HepG2 (cell line): ENCODE measurements around the gene CSF3R. TPM values are rescaled to one million over a fixed set of nuclear protein-coding genes. Genes with fewer than 3 reads are reported as not detected.

Experiments used
- FOXM1 ChIP-seq: sonication (generic); formaldehyde crosslinking; IDR thresholded peaks from 2 replicates; pipeline ENCODE4 v1.5.0; 2020; ENCODE audit warnings: missing genetic modification reagents
- GABPA ChIP-seq, 2 experiments: IDR thresholded peaks; 2 replicates each; pipeline ENCODE4 v1.6.1; 2011 to 2016; ENCODE audit warnings: low read depth in 2 of 2, low read length in 1 of 2, missing biosample characterization in 1 of 2, missing genetic modification characterization in 1 of 2
- GTF3A ChIP-seq: sonication (generic); formaldehyde crosslinking; conservative IDR thresholded peaks from 2 replicates; pipeline ENCODE4 v1.4.0; 2020; ENCODE audit warnings: mild to moderate bottlenecking, missing genetic modification reagents
- HMG20A ChIP-seq: IDR thresholded peaks from 2 replicates; pipeline ENCODE4 v1.6.1; 2016; ENCODE audit warnings: borderline replicate concordance
- HNRNPL ChIP-seq: fragments of 200-400 bp; formaldehyde crosslinking; IDR thresholded peaks from 2 replicates; pipeline ENCODE4 v1.6.1; 2017; ENCODE audit warnings: mild to moderate bottlenecking, low read depth, low read length
- IKZF5 ChIP-seq: IDR thresholded peaks from 2 replicates; pipeline ENCODE4 v1.6.1; 2018; ENCODE audit warnings: missing genetic modification reagents, mild to moderate bottlenecking, missing compliant biosample characterization
- MAFG ChIP-seq: sonication (generic); formaldehyde crosslinking; IDR thresholded peaks from 2 replicates; pipeline ENCODE4 v1.5.1; 2020; ENCODE audit warnings: mild to moderate bottlenecking, missing genetic modification reagents
- NR0B2 ChIP-seq: sonication (generic); formaldehyde crosslinking; IDR thresholded peaks from 2 replicates; pipeline ENCODE4 v1.4.0; 2020; ENCODE audit warnings: mild to moderate bottlenecking, missing genetic modification reagents
- POLR2AphosphoS5 ChIP-seq: IDR thresholded peaks from 2 replicates; pipeline ENCODE4 v1.6.1; 2012; ENCODE audit warnings: low read depth, low read length
- PRPF4 ChIP-seq: fragments of 200-400 bp; formaldehyde crosslinking; IDR thresholded peaks from 2 replicates; pipeline ENCODE4 v1.6.1; 2016; ENCODE audit warnings: low read length, low read depth; ENCODE audit not compliant: poor library complexity, severe bottlenecking
- SALL2 ChIP-seq: sonication (generic); formaldehyde crosslinking; IDR thresholded peaks from 2 replicates; pipeline ENCODE4 v1.8.1; 2023; ENCODE audit warnings: mild to moderate bottlenecking, missing genetic modification reagents, inconsistent platforms
- SOX6 ChIP-seq, 2 experiments: fragments of 450-650 bp in 1 of 2; sonication (generic) in 1 of 2; formaldehyde crosslinking in 1 of 2; IDR thresholded peaks; 2 replicates each; pipeline versions ENCODE4 v1.4.0 to v1.6.1; 2017 to 2020; ENCODE audit warnings: antibody characterized with exemption in 1 of 2, mild to moderate bottlenecking in 1 of 2, missing genetic modification reagents in 1 of 2
- YY1 ChIP-seq: IDR thresholded peaks from 2 replicates; pipeline ENCODE4 v1.6.1; 2011; ENCODE audit warnings: low read length, low read depth, moderate library complexity, mild to moderate bottlenecking; ENCODE audit not compliant: insufficient read depth, insufficient replicate concordance
- ZC3H13 ChIP-seq: sonication (generic); formaldehyde crosslinking; IDR thresholded peaks from 2 replicates; pipeline ENCODE4 v1.8.1; 2023; ENCODE audit warnings: mild to moderate bottlenecking, missing genetic modification reagents, moderate library complexity
- ZNF18 ChIP-seq: sonication (generic); formaldehyde crosslinking; IDR thresholded peaks from 2 replicates; pipeline ENCODE4 v1.8.0; 2022; ENCODE audit warnings: mild to moderate bottlenecking, missing genetic modification reagents; ENCODE audit not compliant: insufficient replicate concordance
- ZNF224 ChIP-seq: sonication (generic); formaldehyde crosslinking; IDR thresholded peaks from 2 replicates; pipeline ENCODE4 v1.5.0; 2020; ENCODE audit warnings: mild to moderate bottlenecking, missing genetic modification reagents
- ZNF225 ChIP-seq: sonication (generic); formaldehyde crosslinking; IDR thresholded peaks from 2 replicates; pipeline ENCODE4 v1.4.0; 2020; ENCODE audit warnings: mild to moderate bottlenecking, missing genetic modification reagents
- ZNF335 ChIP-seq: sonication (generic); formaldehyde crosslinking; IDR thresholded peaks from 2 replicates; pipeline ENCODE4 v1.4.0; 2020; ENCODE audit warnings: missing genetic modification reagents
- ZNF460 ChIP-seq: sonication (generic); formaldehyde crosslinking; IDR thresholded peaks from 2 replicates; pipeline ENCODE4 v1.5.1; 2020; ENCODE audit warnings: missing genetic modification reagents, mild to moderate bottlenecking, borderline replicate concordance
- ZNF577 ChIP-seq: sonication (generic); formaldehyde crosslinking; IDR thresholded peaks from 2 replicates; pipeline ENCODE4 v1.4.0; 2020; ENCODE audit warnings: mild to moderate bottlenecking, low read depth, missing genetic modification reagents, borderline replicate concordance
- ZNF644 ChIP-seq: IDR thresholded peaks from 2 replicates; pipeline ENCODE4 v1.6.1; 2016; ENCODE audit warnings: low read depth
- ZNF780A ChIP-seq: sonication (generic); formaldehyde crosslinking; IDR thresholded peaks from 2 replicates; pipeline ENCODE4 v1.8.0; 2022; ENCODE audit warnings: mild to moderate bottlenecking, missing genetic modification reagents, moderate library complexity
- polyA plus RNA-seq, 8 experiments: library from polyadenylated mRNA; depleted of rRNA in 3 of 8; stranded (reverse) in 7 of 8; unstranded in 1 of 8; fragments of >200 nt; fragmentation: Illumina TruSeq in 4 of 8; extraction: Trizol in 4 of 8; gene quantifications; 2 replicates each; pipeline versions ENCODE4 v1.2.1 to v1.2.3, GENCODE V29; 2011 to 2016; ENCODE audit warnings: low read depth in 4 of 8, missing spikeins in 1 of 8, mixed read lengths in 1 of 8; ENCODE audit not compliant: insufficient read depth in 1 of 8
- total RNA-seq, 5 experiments: library from RNA; depleted of rRNA; stranded (reverse); fragments of >200 nt; fragmentation: Illumina TruSeq; extraction: Trizol; gene quantifications; 2 replicates each; pipeline ENCODE4 v1.2.3, GENCODE V29; 2016; ENCODE audit warnings: low read depth in 1 of 5
- TF ChIP-seq, protein P1 (sequence below): sonication (generic); formaldehyde crosslinking; IDR thresholded peaks from 2 replicates; pipeline ENCODE4 v1.5.0; 2020; ENCODE audit warnings: mild to moderate bottlenecking, missing genetic modification reagents
- TF ChIP-seq, protein P2 (sequence below): sonication (generic); formaldehyde crosslinking; IDR thresholded peaks from 2 replicates; pipeline ENCODE4 v1.4.0; 2020; ENCODE audit warnings: missing genetic modification reagents

The CSF3R gene
- total and polyA plus RNA-seq, 2 of the 13 experiments (the other 11 are each of a cell fraction or from before 2014, with no cell fraction given) = 11.9 to 28.8 TPM

- TF ChIP-seq ZNF18 (no peak), ZNF460 (CRISPR knock-in tag) (no peak), PRPF4 (no peak), SALL2 (CRISPR knock-in tag) (no peak), ZNF224 (no peak), HNRNPL (0 out of 2 replicates have a peak, but pooled peaks have one; percentile 46), IKZF5 (CRISPR knock-in tag) (no peak), ZNF335 (no peak), MAFG (CRISPR knock-in tag) (no peak), ZNF577 (CRISPR knock-in tag) (no peak), ZNF644 (CRISPR knock-in tag) (no peak), FOXM1 (CRISPR knock-in tag) (no peak), YY1 (no peak), GTF3A (no peak), HMG20A (CRISPR knock-in tag) (no peak), GABPA (IDR thresholded peaks at IDR 0.05; ENCODE audit: low read depth, low read length) (no peak), GABPA (CRISPR knock-in tag; IDR thresholded peaks at IDR 0.05; ENCODE audit: low read depth) (no peak), ZNF225 (no peak), SOX6 (IDR thresholded peaks at IDR 0.05) (no peak), SOX6 (CRISPR knock-in tag; IDR thresholded peaks at IDR 0.05) (peak; percentile 34; the same call in 1 of the 2 replicates), ZNF780A (CRISPR knock-in tag) (no peak), POLR2AphosphoS5 (0 out of 2 replicates have a peak, but pooled peaks have one; percentile 24), ZC3H13 (CRISPR knock-in tag) (no peak), NR0B2 (CRISPR knock-in tag) (no peak)
- TF ChIP-seq, protein P1, sequence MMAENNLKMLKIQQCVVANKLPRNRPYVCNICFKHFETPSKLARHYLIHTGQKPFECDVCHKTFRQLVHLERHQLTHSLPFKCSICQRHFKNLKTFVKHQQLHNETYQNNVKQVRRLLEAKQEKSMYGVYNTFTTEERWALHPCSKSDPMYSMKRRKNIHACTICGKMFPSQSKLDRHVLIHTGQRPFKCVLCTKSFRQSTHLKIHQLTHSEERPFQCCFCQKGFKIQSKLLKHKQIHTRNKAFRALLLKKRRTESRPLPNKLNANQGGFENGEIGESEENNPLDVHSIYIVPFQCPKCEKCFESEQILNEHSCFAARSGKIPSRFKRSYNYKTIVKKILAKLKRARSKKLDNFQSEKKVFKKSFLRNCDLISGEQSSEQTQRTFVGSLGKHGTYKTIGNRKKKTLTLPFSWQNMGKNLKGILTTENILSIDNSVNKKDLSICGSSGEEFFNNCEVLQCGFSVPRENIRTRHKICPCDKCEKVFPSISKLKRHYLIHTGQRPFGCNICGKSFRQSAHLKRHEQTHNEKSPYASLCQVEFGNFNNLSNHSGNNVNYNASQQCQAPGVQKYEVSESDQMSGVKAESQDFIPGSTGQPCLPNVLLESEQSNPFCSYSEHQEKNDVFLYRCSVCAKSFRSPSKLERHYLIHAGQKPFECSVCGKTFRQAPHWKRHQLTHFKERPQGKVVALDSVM = no peak
- TF ChIP-seq, protein P2, sequence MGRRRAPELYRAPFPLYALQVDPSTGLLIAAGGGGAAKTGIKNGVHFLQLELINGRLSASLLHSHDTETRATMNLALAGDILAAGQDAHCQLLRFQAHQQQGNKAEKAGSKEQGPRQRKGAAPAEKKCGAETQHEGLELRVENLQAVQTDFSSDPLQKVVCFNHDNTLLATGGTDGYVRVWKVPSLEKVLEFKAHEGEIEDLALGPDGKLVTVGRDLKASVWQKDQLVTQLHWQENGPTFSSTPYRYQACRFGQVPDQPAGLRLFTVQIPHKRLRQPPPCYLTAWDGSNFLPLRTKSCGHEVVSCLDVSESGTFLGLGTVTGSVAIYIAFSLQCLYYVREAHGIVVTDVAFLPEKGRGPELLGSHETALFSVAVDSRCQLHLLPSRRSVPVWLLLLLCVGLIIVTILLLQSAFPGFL (CRISPR knock-in tag) = no peak
These were observed at the start of gene CSF3R (continued) for GRCh38 chr1:36482724-36483388.
